Smooth muscle cell (in vitro differentiated cells): ENCODE measurements around the gene CHRM3. TPM values are rescaled to one million over a fixed set of nuclear protein-coding genes. Genes with fewer than 3 reads are reported as not detected.

Source experiments
- DNase-seq: peaks from one replicate; lab custom pipeline; 2025; ENCODE audit not compliant: unreplicated experiment; lab: John Stamatoyannopoulos, UW
- H2AFZ ChIP-seq: fragments of 200-600 bp; sonication (generic); 2 replicates; pipeline ENCODE4 v1.6.0; 2016; ENCODE audit warnings: antibody characterized with exemption, low read depth, mild to moderate bottlenecking
- H3F3A ChIP-seq: fragments of 200-600 bp; sonication (generic); 2 replicates; pipeline ENCODE4 v1.6.0; 2017; ENCODE audit warnings: antibody characterized with exemption, low read depth
- H3K27ac ChIP-seq: fragments of 200-600 bp; sonication (generic); 2 replicates; pipeline ENCODE4 v1.5.1; 2016; ENCODE audit warnings: low read depth, mild to moderate bottlenecking
- H3K27me3 ChIP-seq: fragments of 200-600 bp; sonication (generic); 2 replicates; pipeline ENCODE4 v1.6.1; 2016; ENCODE audit warnings: low read depth, mild to moderate bottlenecking
- H3K36me3 ChIP-seq: fragments of 200-600 bp; sonication (generic); 2 replicates; pipeline ENCODE4 v1.5.1; 2016; ENCODE audit warnings: low read depth
- H3K4me1 ChIP-seq: fragments of 200-600 bp; sonication (generic); 2 replicates; pipeline ENCODE4 v1.5.1; 2016; ENCODE audit warnings: low read depth
- H3K4me2 ChIP-seq: fragments of 200-600 bp; sonication (generic); 2 replicates; pipeline ENCODE4 v1.6.0; 2016; ENCODE audit warnings: mild to moderate bottlenecking
- H3K4me3 ChIP-seq: fragments of 200-600 bp; sonication (generic); 2 replicates; pipeline ENCODE4 v1.5.1; 2016; ENCODE audit warnings: mild to moderate bottlenecking
- H3K79me2 ChIP-seq: fragments of 200-600 bp; sonication (generic); 2 replicates; pipeline ENCODE4 v1.6.0; 2016; ENCODE audit warnings: low read depth, mild to moderate bottlenecking
- H3K9ac ChIP-seq: fragments of 200-600 bp; sonication (generic); 2 replicates; pipeline ENCODE4 v1.6.0; 2016; ENCODE audit warnings: low read depth
- H3K9me3 ChIP-seq: fragments of 200-600 bp; sonication (generic); replicated peaks from 2 replicates; pipeline ENCODE4 v1.5.1; 2016; ENCODE audit warnings: low read depth
- H4K20me1 ChIP-seq: fragments of 200-600 bp; sonication (generic); 2 replicates; pipeline ENCODE4 v1.6.0; 2016; ENCODE audit warnings: low read depth
- WGBS: methylation state at CpG from one replicate; pipeline ENCODE4 v1.1.7; 2016; ENCODE audit warnings: low lambda C conversion rate; 5-methylcytosine and 5-hydroxymethylcytosine counted together
- polyA plus RNA-seq: library from polyadenylated mRNA; unstranded; fragments of >200 nt; fragmentation: Nextera tagmentation; extraction: Ambion mirVana; gene quantifications from 2 replicates; pipeline ENCODE4 v1.2.1, GENCODE V29; 2016
- total RNA-seq: library from RNA; depleted of rRNA; stranded (reverse); fragments of >200 nt; gene quantifications from 2 replicates; pipeline ENCODE4 v1.2.3, GENCODE V29; 2014
- TF ChIP-seq, protein P1 (sequence below): fragments of 200-600 bp; sonication (generic); IDR thresholded peaks from 2 replicates; pipeline ENCODE4 v1.5.1; 2017; ENCODE audit warnings: borderline replicate concordance, mild to moderate bottlenecking, antibody characterized with exemption; ENCODE audit not compliant: insufficient read depth, poor library complexity, severe bottlenecking

Gene CHRM3
- total and polyA plus RNA-seq, 2 experiments from 2014 or later: 2.4 to 20.3 TPM

DNA sequence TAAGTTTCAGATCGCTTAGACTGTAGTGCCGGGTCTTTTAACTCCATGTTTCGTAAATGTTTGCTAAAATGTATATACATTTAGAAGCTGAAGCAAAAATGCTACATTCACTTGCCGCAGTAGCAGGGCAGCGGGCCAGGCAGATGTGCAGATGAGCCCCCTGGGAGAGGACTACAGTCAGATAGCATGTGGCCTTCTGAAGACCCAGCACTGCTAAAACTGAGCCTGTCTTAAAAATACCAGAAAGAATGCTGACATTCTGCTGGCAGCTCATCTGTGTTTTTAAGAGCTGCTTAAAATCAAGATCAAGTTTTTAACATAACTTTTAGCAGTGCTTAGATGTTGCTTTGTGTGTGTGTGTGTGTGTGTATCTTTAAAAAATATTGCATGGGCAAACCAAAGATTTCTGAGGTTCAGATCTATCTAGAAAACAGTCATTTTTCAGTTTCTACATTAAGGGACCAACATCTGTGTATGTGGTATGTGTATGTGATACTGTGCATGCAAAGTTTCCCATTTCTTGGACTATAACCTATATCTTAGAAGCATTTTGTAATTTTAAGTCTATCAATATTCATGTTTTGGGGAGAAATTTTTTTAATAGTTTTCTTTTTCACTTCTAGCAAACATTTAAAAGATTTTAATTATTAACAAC lies 31.7 kb downstream of the CHRM3 start:
- 79% methylated on average over 5 of the region's 5 CpGs for WGBS

DNA sequence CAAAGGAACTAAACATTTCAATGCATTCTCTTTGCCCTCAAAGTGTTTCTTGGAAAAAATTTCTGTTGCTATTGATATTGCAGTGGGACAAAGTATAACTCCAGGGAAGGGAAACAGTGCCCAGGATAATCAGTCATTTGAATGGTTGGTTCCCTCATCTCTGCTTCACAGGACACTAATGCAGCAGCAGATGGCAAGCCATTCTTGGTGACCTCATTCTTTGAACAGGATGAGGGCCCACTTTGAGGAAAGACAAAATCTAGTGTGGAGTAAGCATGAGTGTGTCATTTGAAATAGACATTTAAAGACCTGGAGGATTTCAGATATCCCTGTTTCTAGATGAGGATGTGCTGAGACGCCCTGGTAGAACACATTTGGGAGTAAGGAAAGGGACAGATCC lies 32.3 kb downstream of the CHRM3 start:
- no peaks in the 10 kb centered on the region for H3K27me3 ChIP-seq
- no peaks in the 10 kb centered on the region for H3F3A ChIP-seq
- H3K36me3 ChIP-seq: no peaks in the 10 kb centered on the region
- TF ChIP-seq, protein P1, sequence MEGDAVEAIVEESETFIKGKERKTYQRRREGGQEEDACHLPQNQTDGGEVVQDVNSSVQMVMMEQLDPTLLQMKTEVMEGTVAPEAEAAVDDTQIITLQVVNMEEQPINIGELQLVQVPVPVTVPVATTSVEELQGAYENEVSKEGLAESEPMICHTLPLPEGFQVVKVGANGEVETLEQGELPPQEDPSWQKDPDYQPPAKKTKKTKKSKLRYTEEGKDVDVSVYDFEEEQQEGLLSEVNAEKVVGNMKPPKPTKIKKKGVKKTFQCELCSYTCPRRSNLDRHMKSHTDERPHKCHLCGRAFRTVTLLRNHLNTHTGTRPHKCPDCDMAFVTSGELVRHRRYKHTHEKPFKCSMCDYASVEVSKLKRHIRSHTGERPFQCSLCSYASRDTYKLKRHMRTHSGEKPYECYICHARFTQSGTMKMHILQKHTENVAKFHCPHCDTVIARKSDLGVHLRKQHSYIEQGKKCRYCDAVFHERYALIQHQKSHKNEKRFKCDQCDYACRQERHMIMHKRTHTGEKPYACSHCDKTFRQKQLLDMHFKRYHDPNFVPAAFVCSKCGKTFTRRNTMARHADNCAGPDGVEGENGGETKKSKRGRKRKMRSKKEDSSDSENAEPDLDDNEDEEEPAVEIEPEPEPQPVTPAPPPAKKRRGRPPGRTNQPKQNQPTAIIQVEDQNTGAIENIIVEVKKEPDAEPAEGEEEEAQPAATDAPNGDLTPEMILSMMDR: no peak
- H3K27ac ChIP-seq: no peak overlapping the region
- no peak overlapping the region for H3K9ac ChIP-seq
- H3K4me3 ChIP-seq: no peak overlapping the region
- no peak for DNase-seq
- H3K4me1 ChIP-seq: no peaks in the 10 kb centered on the region
- H3K9me3 ChIP-seq: no peaks in the 10 kb centered on the region
- no peaks in the 10 kb centered on the region for H4K20me1 ChIP-seq
- no peaks in the 10 kb centered on the region for H3K79me2 ChIP-seq
- H2AFZ ChIP-seq: no peak overlapping the region
- WGBS: 100% methylated on average over 1 of the region's 1 CpG
- no peak overlapping the region for H3K4me2 ChIP-seq

More for the DNA sequence above, 31.7 kb downstream of the CHRM3 start:
- no peak overlapping the region for H3K4me3 ChIP-seq
- H3K27ac ChIP-seq: no peak overlapping the region
- TF ChIP-seq, protein P1: no peak
- no peaks in the 10 kb centered on the region for H4K20me1 ChIP-seq
- no peak overlapping the region for H3K9ac ChIP-seq
- H3F3A ChIP-seq: no peaks in the 10 kb centered on the region
- no peak overlapping the region for H2AFZ ChIP-seq
- no peaks in the 10 kb centered on the region for H3K36me3 ChIP-seq
- H3K27me3 ChIP-seq: no peaks in the 10 kb centered on the region
- H3K4me2 ChIP-seq: no peak overlapping the region
- H3K4me1 ChIP-seq: no peaks in the 10 kb centered on the region
- no peaks in the 10 kb centered on the region for H3K79me2 ChIP-seq
- no peaks in the 10 kb centered on the region for H3K9me3 ChIP-seq
- no peak for DNase-seq

DNA sequence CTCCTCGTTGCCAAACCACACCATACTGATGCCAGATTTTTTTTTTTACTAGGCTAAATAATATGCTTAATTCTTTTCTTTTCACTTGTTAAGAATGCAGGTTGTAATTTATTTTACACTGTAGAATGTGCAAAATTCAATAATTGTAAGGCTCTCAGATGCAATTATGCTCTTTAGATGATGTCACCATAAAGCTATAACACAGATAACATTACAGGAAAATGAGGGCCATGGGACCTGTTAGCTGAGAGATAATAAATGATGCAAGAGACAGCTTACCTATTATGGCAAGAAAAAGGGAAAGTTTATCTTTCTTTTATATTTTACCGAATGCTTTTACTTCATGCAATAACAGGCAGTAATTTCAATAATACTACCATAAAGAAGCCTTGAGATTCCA lies 35.4 kb downstream of the CHRM3 start:
- no peaks in the 10 kb centered on the region for H3K9me3 ChIP-seq
- no peaks in the 10 kb centered on the region for H3K4me1 ChIP-seq
- H3K36me3 ChIP-seq: no peaks in the 10 kb centered on the region
- H3K4me2 ChIP-seq: no peak overlapping the region
- H3K27me3 ChIP-seq: no peaks in the 10 kb centered on the region
- no peaks in the 10 kb centered on the region for H3K79me2 ChIP-seq
- H3K9ac ChIP-seq: no peak overlapping the region
- no peak overlapping the region for H3K4me3 ChIP-seq
- H2AFZ ChIP-seq: no peak overlapping the region
- no peak for DNase-seq
- TF ChIP-seq, protein P1: no peak
- no peaks in the 10 kb centered on the region for H4K20me1 ChIP-seq
- no peak overlapping the region for H3K27ac ChIP-seq
- WGBS: 89% methylated on average over 2 of the region's 2 CpGs
- no peaks in the 10 kb centered on the region for H3F3A ChIP-seq

DNA sequence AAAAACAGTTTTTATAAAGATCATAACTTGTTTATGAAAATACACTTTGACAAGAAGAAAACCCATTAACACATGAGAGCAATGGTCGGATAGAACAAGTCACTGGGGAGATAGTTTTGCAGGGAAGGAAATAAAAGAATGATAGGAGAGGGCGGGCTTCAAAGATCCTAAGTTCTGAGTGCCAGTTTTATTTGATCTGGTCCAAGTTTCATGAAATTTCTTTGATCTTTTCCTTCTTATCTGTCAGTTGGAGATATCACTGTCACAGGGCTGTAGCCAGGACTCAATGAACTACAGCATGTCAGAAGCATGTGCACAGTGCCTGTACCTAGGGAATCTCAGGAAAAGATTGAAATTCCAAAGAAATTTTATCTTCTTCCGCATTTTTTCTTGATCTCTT lies 36.5 kb downstream of the CHRM3 start:
- WGBS: 89% methylated on average over 3 of the region's 3 CpGs
- Histone ChIP-seq H3K9ac (no peak overlapping the region), H4K20me1 (no peaks in the 10 kb centered on the region), H3K36me3 (no peaks in the 10 kb centered on the region), H2AFZ (no peak overlapping the region), H3K27ac (no peak overlapping the region), H3K4me3 (no peak overlapping the region), H3K9me3 (no peaks in the 10 kb centered on the region), H3K4me1 (no peaks in the 10 kb centered on the region), H3F3A (no peaks in the 10 kb centered on the region), H3K79me2 (no peaks in the 10 kb centered on the region), H3K27me3 (no peaks in the 10 kb centered on the region), H3K4me2 (no peak overlapping the region)
- TF ChIP-seq, protein P1: no peak
- no peak for DNase-seq
